Gastrocnemius medialis (tissue), 4 donors: Measurements from ENCODE around the gene RTEL1. TPM values are rescaled to one million over a fixed set of nuclear protein-coding genes. Genes with fewer than 3 reads are reported as not detected.

Source experiments
- ATAC-seq, 2 donors: fragments of 150-250 bp; one replicate each; pipeline ENCODE4 v1.9.1; 2016
- DNase-seq, 2 donors: peaks; one replicate each; pipeline ENCODE4 v3.0.0-alpha.2; 2019
- H3K27ac ChIP-seq, 4 donors: fragments of 200-600 bp; sonication (generic); 1 replicate in 1 of 4; 2 replicates in 3 of 4; pipeline ENCODE4 v1.5.1; 2016 to 2018; ENCODE audit warnings: mild to moderate bottlenecking in 2 of 4, moderate library complexity in 1 of 4
- H3K27me3 ChIP-seq, 3 donors: fragments of 200-600 bp; sonication (generic) in 2 of 3; 1 replicate in 1 of 3; 2 replicates in 2 of 3; pipeline versions ENCODE4 v1.5.1 to v1.6.0; 2016 to 2019; ENCODE audit warnings: mild to moderate bottlenecking in 1 of 3, moderate library complexity in 1 of 3
- H3K36me3 ChIP-seq, 2 donors: fragments of 200-600 bp; sonication (generic) in 1 of 2; one replicate each; pipeline ENCODE4 v1.5.1; 2017 to 2018
- H3K4me1 ChIP-seq, 2 donors: fragments of 200-600 bp; sonication (generic) in 1 of 2; one replicate each; pipeline ENCODE4 v1.5.1; 2016 to 2017; ENCODE audit warnings: mild to moderate bottlenecking in 2 of 2
- H3K4me3 ChIP-seq, 4 donors: fragments of 200-600 bp; sonication (generic) in 3 of 4; 1 replicate in 1 of 4; 2 replicates in 3 of 4; pipeline ENCODE4 v1.5.1; 2016 to 2019; ENCODE audit warnings: mild to moderate bottlenecking in 2 of 4
- H3K9me3 ChIP-seq, 3 donors: fragments of 200-600 bp; sonication (generic) in 2 of 3; 1 replicate in 1 of 3; 2 replicates in 2 of 3; pipeline ENCODE4 v1.5.1; 2016 to 2019
- CTCF ChIP-seq, 5 experiments: fragments of 450-650 bp in 3 of 5; fragments of 200-600 bp in 2 of 5; sonication (generic) in 2 of 5; IDR thresholded peaks in 4 of 5; conservative IDR thresholded peaks in 1 of 5; 1 replicate in 4 of 5; 2 replicates in 1 of 5; pipeline ENCODE4 v1.5.1; 2016 to 2019; ENCODE audit warnings: antibody characterized with exemption in 5 of 5, mild to moderate bottlenecking in 3 of 5, moderate library complexity in 3 of 5
- POLR2A ChIP-seq, 2 donors: fragments of 450-650 bp; IDR thresholded peaks; one replicate each; pipeline ENCODE4 v1.6.1; 2017; ENCODE audit warnings: antibody characterized with exemption in 2 of 2, mild to moderate bottlenecking in 2 of 2, moderate library complexity in 2 of 2
- in situ Hi-C, 4 donors: fragments of 200-750 bp; cut with MboI; loops; one replicate each; pipeline versions ENCODE4 v1.15.0 to v1.8.0; 2017; ENCODE audit warnings: low sequenced_read_pairs in 4 of 4
- intact Hi-C: fragments of 100-400 bp; cut with DNase I; formaldehyde crosslinking; loops from one replicate; pipeline ENCODE4 v1.15.1; 2023; ENCODE audit warnings: low total_unique reads
- total RNA-seq, 4 donors: library from RNA; depleted of rRNA; stranded (reverse); fragments of >200 nt; gene quantifications; one replicate each; pipeline versions ENCODE4 v1.1.0 to v1.2.3, GENCODE V29; 2016

Gene RTEL1
- total RNA-seq, 4 donors from 2014 or later: 2.4 to 9.1 (median 6.0) TPM

GRCh38 chr20:63619086-63619485 lies 39.0 kb upstream of the RTEL1 start:
- Histone ChIP-seq H3K27me3 (no peaks in the 10 kb centered on the region), H3K36me3 (peaks cover 0 to 41% of the 10 kb centered on the region in 2 donors), H3K4me3 (no peak overlapping the region), H3K27ac (no peak overlapping the region), H3K9me3 (no peaks in the 10 kb centered on the region), H3K4me1 (no peaks in the 10 kb centered on the region)
- in situ Hi-C loops: no loop called here
- DNase-seq: no peak
- TF ChIP-seq CTCF (IDR thresholded peaks at IDR 0.05 in 4 of 5, conservative IDR thresholded peaks at IDR 0.05 in 1 of 5): no peak
- TF ChIP-seq POLR2A (IDR thresholded peaks at IDR 0.05): no peak
- ATAC-seq: no peak
- intact Hi-C loops: no loop called here

GRCh38 chr20:63619505-63619904 lies 38.6 kb upstream of the RTEL1 start:
- no peak overlapping the region for H3K4me3 ChIP-seq
- TF ChIP-seq CTCF (IDR thresholded peaks at IDR 0.05 in 4 of 5, conservative IDR thresholded peaks at IDR 0.05 in 1 of 5) (no peak), POLR2A (IDR thresholded peaks at IDR 0.05) (no peak)
- peaks cover 0 to 41% of the 10 kb centered on the region in 2 donors for H3K36me3 ChIP-seq
- no peaks in the 10 kb centered on the region for H3K4me1 ChIP-seq
- in situ Hi-C loops (no loop called here), intact Hi-C loops (no loop called here)
- no peak for ATAC-seq
- DNase-seq: no peak
- no peak overlapping the region for H3K27ac ChIP-seq
- no peaks in the 10 kb centered on the region for H3K9me3 ChIP-seq
- no peaks in the 10 kb centered on the region for H3K27me3 ChIP-seq

GRCh38 chr20:63620991-63621390 lies 37.1 kb upstream of the RTEL1 start:
- H3K4me3 ChIP-seq: no peak overlapping the region
- no peak overlapping the region for H3K27ac ChIP-seq
- TF ChIP-seq POLR2A (IDR thresholded peaks at IDR 0.05) (no peak), CTCF (IDR thresholded peaks at IDR 0.05 in 4 of 5, conservative IDR thresholded peaks at IDR 0.05 in 1 of 5) (no peak)
- in situ Hi-C loops: no loop called here
- peaks cover 5 to 6% of the 10 kb centered on the region in 2 donors for H3K4me1 ChIP-seq
- H3K36me3 ChIP-seq: peaks cover 0 to 29% of the 10 kb centered on the region in 2 donors
- H3K27me3 ChIP-seq: no peaks in the 10 kb centered on the region
- no peak for DNase-seq
- intact Hi-C loops: loop anchor here (10.0 kb wide), 2 partner anchors 244 to 444 kb away; partner anchors contain the start of genes ABHD16B, TCEA2 and TPD52L2
- ATAC-seq: no peak
- H3K9me3 ChIP-seq: no peaks in the 10 kb centered on the region

- peaks cover 0 to 21% of the 10 kb centered on the region in 2 donors for H3K36me3 ChIP-seq
- ATAC-seq (no peak), DNase-seq (no peak)
- peaks cover 5 to 7% of the 10 kb centered on the region in 2 donors for H3K4me1 ChIP-seq
- H3K4me3 ChIP-seq: no peak overlapping the region
- intact Hi-C loops (loop anchor here (10.0 kb wide), 2 partner anchors 243 to 443 kb away; partner anchors contain the start of genes ABHD16B, TCEA2 and TPD52L2), in situ Hi-C loops (no loop called here)
- H3K27ac ChIP-seq: no peak overlapping the region
- H3K9me3 ChIP-seq: no peaks in the 10 kb centered on the region
- TF ChIP-seq POLR2A (IDR thresholded peaks at IDR 0.05): no peak
- no peak for TF ChIP-seq CTCF (IDR thresholded peaks at IDR 0.05 in 4 of 5, conservative IDR thresholded peaks at IDR 0.05 in 1 of 5)
- no peaks in the 10 kb centered on the region for H3K27me3 ChIP-seq
Measured at GRCh38 chr20:63622096-63622495, 36.0 kb upstream of the RTEL1 start.

GRCh38 chr20:63622732-63623131 lies 35.4 kb upstream of the RTEL1 start:
- no peak for TF ChIP-seq CTCF (IDR thresholded peaks at IDR 0.05 in 4 of 5, conservative IDR thresholded peaks at IDR 0.05 in 1 of 5)
- TF ChIP-seq POLR2A (IDR thresholded peaks at IDR 0.05): no peak
- Histone ChIP-seq H3K4me3 (no peak overlapping the region), H3K27ac (no peak overlapping the region), H3K36me3 (peaks cover 0 to 16% of the 10 kb centered on the region in 2 donors), H3K9me3 (no peaks in the 10 kb centered on the region), H3K4me1 (peaks cover 5 to 12% of the 10 kb centered on the region in 2 donors), H3K27me3 (no peaks in the 10 kb centered on the region)
- DNase-seq: no peak
- no peak for ATAC-seq
- intact Hi-C loops (loop anchor here (10.0 kb wide), 2 partner anchors 242 to 442 kb away; partner anchors contain the start of genes ABHD16B, TCEA2 and TPD52L2), in situ Hi-C loops (no loop called here)
